GM12878 (cell line): ENCODE measurements around the gene ERP27. TPM values are rescaled to one million over a fixed set of nuclear protein-coding genes. Genes with fewer than 3 reads are reported as not detected.

Experiments used
- ATAC-seq: fragments of 200-7000 bp; cut with Tn5 transposase; 3 replicates; pipeline ENCODE4 v1.9.1; 2020; ENCODE audit warnings: mild to moderate bottlenecking, moderate library complexity
- BruUV-seq: library from RNA; stranded (reverse); fragments of 400-500 nt; replicated peaks from 2 replicates; lab custom pipeline; 2021; lab: Mats Ljungman, UMichigan
- CTCF ChIA-PET: fragments of 300-600 bp; sonication (Branson Sonifier 250); formaldehyde crosslinking; extraction: SDS; loops from one replicate; lab custom pipeline; 2021; ENCODE audit warnings: inconsistent platforms; lab: Yijun Ruan, JAX
- POLR2A ChIA-PET: fragments of 350-600 bp; formaldehyde crosslinking; extraction: SDS; loops from one replicate; lab custom pipeline; 2021; ENCODE audit warnings: inconsistent platforms; lab: Charles Lee
- RAD21 ChIA-PET: fragments of 300-600 bp; sonication (Branson Sonifier 250); formaldehyde crosslinking; loops from one replicate; lab custom pipeline; 2023; ENCODE audit warnings: antibody characterized with exemption; ENCODE audit not compliant: unreplicated experiment; lab: Charles Lee
- SMC1A ChIA-PET: fragments of 300-600 bp; sonication (Branson Sonifier 250); formaldehyde crosslinking; loops from one replicate; lab custom pipeline; 2023; ENCODE audit not compliant: unreplicated experiment, uncharacterized antibody; lab: Charles Lee
- DNase-seq: peaks from one replicate; pipeline ENCODE4 v3.0.0-alpha.2; 2011; ENCODE audit warnings: low read depth, low spot score
- FAIRE-seq: peaks from 3 replicates; lab custom pipeline; 2011; peaks lifted over from hg19 to GRCh38; lab: Jason Lieb, UNC
- H2AFZ ChIP-seq: 2 replicates; pipeline ENCODE4 v1.6.0; 2011; ENCODE audit warnings: low read depth, low read length, control low read depth; ENCODE audit not compliant: control insufficient read depth
- H3K27ac ChIP-seq: 2 replicates; pipeline ENCODE4 v1.5.1; 2011; ENCODE audit warnings: control low read depth; ENCODE audit not compliant: control insufficient read depth, insufficient read depth
- H3K27me3 ChIP-seq, 2 experiments: replicated peaks in 1 of 2; 2 replicates each; pipeline versions ENCODE4 v1.6.0 to v1.6.1; 2011; ENCODE audit warnings: low read length in 1 of 2; ENCODE audit not compliant: control insufficient read depth in 2 of 2, insufficient read depth in 2 of 2
- H3K36me3 ChIP-seq, 2 experiments: 2 replicates each; pipeline ENCODE4 v1.5.1; 2011; ENCODE audit warnings: low read length in 1 of 2; ENCODE audit not compliant: control insufficient read depth in 2 of 2, insufficient read depth in 2 of 2
- H3K4me1 ChIP-seq: 2 replicates; pipeline ENCODE4 v1.6.1; 2011; ENCODE audit warnings: mild to moderate bottlenecking, low read length, moderate library complexity, mixed read lengths; ENCODE audit not compliant: control insufficient read depth, insufficient read depth
- H3K4me2 ChIP-seq: 2 replicates; pipeline ENCODE4 v1.6.0; 2011; ENCODE audit warnings: control low read depth; ENCODE audit not compliant: control insufficient read depth, insufficient read depth
- H3K4me3 ChIP-seq: fragments of 200-600 bp; sonication (generic); 2 replicates; pipeline ENCODE4 v1.5.1; 2016
- H3K79me2 ChIP-seq: 2 replicates; pipeline ENCODE4 v1.6.0; 2011; ENCODE audit warnings: low read length; ENCODE audit not compliant: control insufficient read depth, insufficient read depth
- H3K9ac ChIP-seq: 2 replicates; pipeline ENCODE4 v1.8.0; 2011; ENCODE audit warnings: low read length, control low read depth, mixed read lengths; ENCODE audit not compliant: control insufficient read depth, insufficient read depth
- H3K9me3 ChIP-seq: replicated peaks from 3 replicates; pipeline ENCODE4 v1.5.1; 2011; ENCODE audit warnings: mild to moderate bottlenecking, low read length; ENCODE audit not compliant: control insufficient read depth, insufficient read depth
- H4K20me1 ChIP-seq: 2 replicates; pipeline ENCODE4 v1.6.0; 2011; ENCODE audit not compliant: control insufficient read depth, insufficient read depth
- ETV6 ChIP-seq, 2 experiments: fragments of 450-650 bp in 1 of 2; IDR thresholded peaks in 1 of 2; conservative IDR thresholded peaks in 1 of 2; 2 replicates each; pipeline ENCODE4 v1.6.1; 2014; ENCODE audit warnings: antibody characterized with exemption in 1 of 2, borderline replicate concordance in 1 of 2, low read depth in 1 of 2, mild to moderate bottlenecking in 1 of 2, moderate library complexity in 1 of 2
- EZH2 ChIP-seq: IDR thresholded peaks from 2 replicates; pipeline ENCODE4 v1.6.1; 2012; ENCODE audit warnings: low read depth, mild to moderate bottlenecking, control low read depth, inconsistent platforms, low read length, borderline replicate concordance; ENCODE audit not compliant: control insufficient read depth
- FOXK2 ChIP-seq: fragments of 450-650 bp; IDR thresholded peaks from 2 replicates; pipeline ENCODE4 v1.6.1; 2017; ENCODE audit warnings: mild to moderate bottlenecking, moderate library complexity
- HCFC1 ChIP-seq: fragments of 150-350 bp; IDR thresholded peaks from 2 replicates; pipeline ENCODE4 v1.6.1; 2014; ENCODE audit warnings: low read length
- IKZF2 ChIP-seq, 2 experiments: fragments of 450-650 bp; IDR thresholded peaks; 2 replicates each; pipeline ENCODE4 v1.6.1; 2017; ENCODE audit warnings: mild to moderate bottlenecking in 2 of 2, moderate library complexity in 2 of 2
- IRF4 ChIP-seq: IDR thresholded peaks from 2 replicates; pipeline ENCODE4 v1.6.1; 2011; ENCODE audit warnings: low read depth, low read length
- JUND ChIP-seq: IDR thresholded peaks from 2 replicates; pipeline ENCODE4 v1.6.1; 2012; ENCODE audit warnings: low read depth, mild to moderate bottlenecking, low read length, improper control_type of control experiment, moderate library complexity
- POLR2AphosphoS5 ChIP-seq: IDR thresholded peaks from 2 replicates; pipeline ENCODE4 v1.6.1; 2011; ENCODE audit warnings: mild to moderate bottlenecking, low read length, inconsistent platforms
- SIX5 ChIP-seq: IDR thresholded peaks from 2 replicates; pipeline ENCODE4 v1.6.1; 2011; ENCODE audit warnings: mild to moderate bottlenecking, low read depth, low read length, moderate library complexity; ENCODE audit not compliant: severe bottlenecking
- SUZ12 ChIP-seq: fragments of 200-600 bp; sonication (generic); IDR thresholded peaks from one replicate; pipeline ENCODE4 v1.6.1; 2018; ENCODE audit warnings: antibody characterized with exemption, mild to moderate bottlenecking; ENCODE audit not compliant: unreplicated experiment
- YBX1 ChIP-seq: fragments of 450-650 bp; IDR thresholded peaks from 2 replicates; pipeline ENCODE4 v1.6.1; 2016; ENCODE audit warnings: antibody characterized with exemption
- ZBTB4 ChIP-seq: fragments of 450-650 bp; formaldehyde crosslinking; IDR thresholded peaks from 2 replicates; pipeline ENCODE4 v1.4.0; 2022; ENCODE audit warnings: mild to moderate bottlenecking, moderate library complexity
- ZNF622 ChIP-seq: fragments of 450-650 bp; IDR thresholded peaks from 2 replicates; pipeline ENCODE4 v1.6.1; 2017; ENCODE audit warnings: mild to moderate bottlenecking, inconsistent platforms
- WGBS: methylation state at CpG from one replicate; pipeline ENCODE4 v1.1.6; 2016; ENCODE audit warnings: low lambda C conversion rate; ENCODE audit not compliant: insufficient replicate concordance, insufficient coverage; ENCODE audit errors: missing lambda C conversion rate; 5-methylcytosine and 5-hydroxymethylcytosine counted together
- in situ Hi-C: fragments of 300-500 bp; cut with MboI; formaldehyde crosslinking; loops from 9 replicates; pipeline ENCODE4 v1.14.3; 2018; ENCODE audit warnings: mixed read lengths
- intact Hi-C: fragments of 100-400 bp; cut with micrococcal nuclease; formaldehyde crosslinking; loops from one replicate; pipeline ENCODE4 v1.14.2; 2022; ENCODE audit not compliant: unreplicated experiment
- polyA plus RNA-seq, 11 experiments: library from polyadenylated mRNA; depleted of rRNA in 4 of 11; unstranded in 6 of 11; stranded (reverse) in 5 of 11; fragments of >200 nt; fragmentation: Nextera tagmentation in 4 of 11; fragmentation: Illumina TruSeq in 1 of 11; extraction: Ambion mirVana in 4 of 11; extraction: Trizol in 1 of 11; gene quantifications; 1 replicate in 1 of 11; 2 replicates in 10 of 11; pipeline versions ENCODE4 v1.2.1 to v1.2.3, GENCODE V29; 2011 to 2016; ENCODE audit warnings: inconsistent platforms in 2 of 11, missing spikeins in 2 of 11, low read depth in 1 of 11
- total RNA-seq, 4 experiments: library from RNA; depleted of rRNA in 3 of 4; stranded (reverse); fragments of >200 nt in 3 of 4; fragmentation: Illumina TruSeq in 1 of 4; extraction: Trizol in 1 of 4; gene quantifications; 2 replicates each; pipeline versions ENCODE4 v1.2.1 to v1.2.3, GENCODE V29; 2013 to 2021
- TF ChIP-seq, protein P1 (sequence below): fragments of 450-650 bp; IDR thresholded peaks from 2 replicates; pipeline ENCODE4 v1.6.1; 2017; ENCODE audit warnings: low read depth, mild to moderate bottlenecking, moderate library complexity
- TF ChIP-seq, protein P2 (sequence below): fragments of 450-650 bp; IDR thresholded peaks from 2 replicates; pipeline ENCODE4 v1.6.1; 2017; ENCODE audit warnings: antibody characterized with exemption, mild to moderate bottlenecking, moderate library complexity

The ERP27 gene
- total and polyA plus RNA-seq, 10 of the 15 experiments (the other 5 are each of a cell fraction or from before 2014, with no cell fraction given): 0.91 to 2.4 (median 1.4) TPM

DNA sequence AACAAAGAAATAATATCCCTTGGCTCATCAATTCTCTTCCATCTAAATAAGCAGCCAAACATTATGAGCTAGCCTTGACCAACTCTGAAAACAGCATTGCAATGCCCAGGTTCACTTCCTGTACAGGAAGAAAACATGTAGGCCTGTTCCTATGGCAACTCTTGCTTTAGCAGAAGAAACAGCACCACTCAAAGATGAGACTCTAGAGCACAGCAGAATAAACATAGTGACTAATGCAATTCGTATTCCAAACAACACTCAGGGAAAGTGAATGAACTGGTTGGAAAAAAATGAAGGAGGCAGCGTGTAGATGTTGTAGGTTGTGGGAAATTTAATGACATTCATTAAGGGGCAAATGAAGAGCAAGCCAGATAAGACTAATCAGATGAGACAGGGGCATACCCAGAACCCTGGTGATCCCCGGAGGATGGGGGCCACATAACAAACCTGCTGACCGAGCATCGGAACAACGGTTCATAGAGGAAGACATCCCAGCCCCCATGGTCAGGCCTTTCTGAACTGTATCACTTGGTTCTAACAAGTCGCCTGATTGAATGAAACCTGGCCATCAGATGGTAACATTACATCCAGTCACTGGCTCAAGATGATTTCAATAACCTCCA is 14.1 kb upstream of the ERP27 start:
- in situ Hi-C loops: loop anchor here (10.0 to 25.0 kb wide), 3 partner anchors 178 to 565 kb away; a partner anchor contains a TSS
- H3K36me3 ChIP-seq: peaks cover 7 to 18% of the 10 kb centered on the region in 2 experiments
- FAIRE-seq: peak; percentile 41
- intact Hi-C loops: loop anchor here (5.0 to 10.0 kb wide), 4 partner anchors 35 to 832 kb away; partner anchors contain the start of gene EPS8
- H3K79me2 ChIP-seq: peaks cover 99% of the 10 kb centered on the region
- H3K4me2 ChIP-seq: peak overlapping the region; percentile 85
- no peaks in the 10 kb centered on the region for H3K9me3 ChIP-seq
- RAD21 ChIA-PET: interaction anchor here (0.7 to 4.2 kb wide), 5 partner anchors 9 to 1880 kb away, joined by 3 to 25 read pairs (median 4); partner anchors contain the start of gene ARHGDIB
- peak overlapping the region; percentile 47 for H3K4me3 ChIP-seq
- peak overlapping the region; percentile 21 for H3K9ac ChIP-seq
- no peak overlapping the region for H2AFZ ChIP-seq
- H3K4me1 ChIP-seq: peaks cover 58% of the 10 kb centered on the region
- under 1% methylated on average over 7 of the region's 7 CpGs for WGBS
- CTCF ChIA-PET: interaction anchor here (0.6 to 1.5 kb wide), 4 partner anchors 101 to 582 kb away, joined by 3 to 5 read pairs (median 4); a partner anchor contains a TSS
- BruUV-seq: no TSS peak
- POLR2A ChIA-PET: interaction anchor here (0.6 to 2.3 kb wide), 8 partner anchors 9 to 332 kb away, joined by 3 to 11 read pairs (median 4); partner anchors contain the start of genes ARHGDIB, C12orf60 and WBP11
- H4K20me1 ChIP-seq: no peaks in the 10 kb centered on the region
- peak; percentile 62 for ATAC-seq
- no peaks in the 10 kb centered on the region for H3K27me3 ChIP-seq
- H3K27ac ChIP-seq: peak overlapping the region; percentile 100
- DNase-seq: no peak
- SMC1A ChIA-PET: interaction anchor here (0.6 to 1.5 kb wide), 3 partner anchors 106 to 181 kb away, joined by 3 read pairs; a partner anchor contains a TSS
- TF ChIP-seq ETV6 (conservative IDR thresholded peaks at IDR 0.05 in 1 of 2, IDR thresholded peaks at IDR 0.05 in 1 of 2; ENCODE audit: borderline replicate concordance in 1 of 2, low read depth in 1 of 2): peak in 1 of 2 experiments; percentile 14; a peak in 1 of 4 replicates
- TF ChIP-seq SUZ12: no peak
- no peak for TF ChIP-seq SIX5
- TF ChIP-seq, protein P1, sequence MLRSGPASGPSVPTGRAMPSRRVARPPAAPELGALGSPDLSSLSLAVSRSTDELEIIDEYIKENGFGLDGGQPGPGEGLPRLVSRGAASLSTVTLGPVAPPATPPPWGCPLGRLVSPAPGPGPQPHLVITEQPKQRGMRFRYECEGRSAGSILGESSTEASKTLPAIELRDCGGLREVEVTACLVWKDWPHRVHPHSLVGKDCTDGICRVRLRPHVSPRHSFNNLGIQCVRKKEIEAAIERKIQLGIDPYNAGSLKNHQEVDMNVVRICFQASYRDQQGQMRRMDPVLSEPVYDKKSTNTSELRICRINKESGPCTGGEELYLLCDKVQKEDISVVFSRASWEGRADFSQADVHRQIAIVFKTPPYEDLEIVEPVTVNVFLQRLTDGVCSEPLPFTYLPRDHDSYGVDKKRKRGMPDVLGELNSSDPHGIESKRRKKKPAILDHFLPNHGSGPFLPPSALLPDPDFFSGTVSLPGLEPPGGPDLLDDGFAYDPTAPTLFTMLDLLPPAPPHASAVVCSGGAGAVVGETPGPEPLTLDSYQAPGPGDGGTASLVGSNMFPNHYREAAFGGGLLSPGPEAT: peak; percentile 61; the same call in 1 of the 2 replicates
- no peak for TF ChIP-seq ZNF622
- no peak for TF ChIP-seq JUND
- no peak for TF ChIP-seq HCFC1
- TF ChIP-seq FOXK2: no peak
- TF ChIP-seq YBX1: no peak
- TF ChIP-seq IRF4: no peak
- no peak for TF ChIP-seq ZBTB4 (CRISPR knock-in tag)
- TF ChIP-seq IKZF2 (IDR thresholded peaks at IDR 0.05): peak in 1 of 2 experiments; percentile 30; a peak in 2 of 4 replicates
- TF ChIP-seq, protein P2, sequence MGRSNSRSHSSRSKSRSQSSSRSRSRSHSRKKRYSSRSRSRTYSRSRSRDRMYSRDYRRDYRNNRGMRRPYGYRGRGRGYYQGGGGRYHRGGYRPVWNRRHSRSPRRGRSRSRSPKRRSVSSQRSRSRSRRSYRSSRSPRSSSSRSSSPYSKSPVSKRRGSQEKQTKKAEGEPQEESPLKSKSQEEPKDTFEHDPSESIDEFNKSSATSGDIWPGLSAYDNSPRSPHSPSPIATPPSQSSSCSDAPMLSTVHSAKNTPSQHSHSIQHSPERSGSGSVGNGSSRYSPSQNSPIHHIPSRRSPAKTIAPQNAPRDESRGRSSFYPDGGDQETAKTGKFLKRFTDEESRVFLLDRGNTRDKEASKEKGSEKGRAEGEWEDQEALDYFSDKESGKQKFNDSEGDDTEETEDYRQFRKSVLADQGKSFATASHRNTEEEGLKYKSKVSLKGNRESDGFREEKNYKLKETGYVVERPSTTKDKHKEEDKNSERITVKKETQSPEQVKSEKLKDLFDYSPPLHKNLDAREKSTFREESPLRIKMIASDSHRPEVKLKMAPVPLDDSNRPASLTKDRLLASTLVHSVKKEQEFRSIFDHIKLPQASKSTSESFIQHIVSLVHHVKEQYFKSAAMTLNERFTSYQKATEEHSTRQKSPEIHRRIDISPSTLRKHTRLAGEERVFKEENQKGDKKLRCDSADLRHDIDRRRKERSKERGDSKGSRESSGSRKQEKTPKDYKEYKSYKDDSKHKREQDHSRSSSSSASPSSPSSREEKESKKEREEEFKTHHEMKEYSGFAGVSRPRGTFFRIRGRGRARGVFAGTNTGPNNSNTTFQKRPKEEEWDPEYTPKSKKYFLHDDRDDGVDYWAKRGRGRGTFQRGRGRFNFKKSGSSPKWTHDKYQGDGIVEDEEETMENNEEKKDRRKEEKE: no peak
- peak; percentile 21; the same call in 1 of the 2 replicates for TF ChIP-seq POLR2AphosphoS5
- TF ChIP-seq EZH2: no peak
